WERI-Rb-1 (cell line): ENCODE measurements around the gene GMDS.

Source experiments
- DNase-seq: peaks from one replicate; pipeline ENCODE4 v3.0.0-alpha.2; 2020
- H3K27ac ChIP-seq: fragments of 250-450 bp; sonication (Bioruptor Pico); 2 replicates; pipeline ENCODE4 v1.5.1; 2020; ENCODE audit warnings: mild to moderate bottlenecking, moderate library complexity
- H3K27me3 ChIP-seq: fragments of 250-450 bp; sonication (Bioruptor Pico); 2 replicates; pipeline ENCODE4 v1.5.1; 2021; ENCODE audit warnings: mild to moderate bottlenecking, low read depth, moderate library complexity; ENCODE audit not compliant: insufficient read depth, severe bottlenecking
- H3K36me3 ChIP-seq: fragments of 250-450 bp; sonication (Bioruptor Pico); 2 replicates; pipeline ENCODE4 v1.5.1; 2020; ENCODE audit warnings: mild to moderate bottlenecking, moderate library complexity
- H3K4me3 ChIP-seq: 2 replicates; pipeline ENCODE4 v1.5.1; 2011; ENCODE audit warnings: low read depth, mild to moderate bottlenecking, control low read depth, low read length
- H3K9me3 ChIP-seq: fragments of 250-450 bp; sonication (Bioruptor Pico); 2 replicates; pipeline ENCODE4 v1.5.1; 2021; ENCODE audit warnings: mild to moderate bottlenecking, moderate library complexity; ENCODE audit not compliant: severe bottlenecking
- TF ChIP-seq, protein P1 (sequence below): IDR thresholded peaks from 2 replicates; pipeline ENCODE4 v1.5.1; 2011; ENCODE audit warnings: low read depth, mild to moderate bottlenecking, control low read depth, inconsistent platforms, low read length

The GMDS gene

DNA sequence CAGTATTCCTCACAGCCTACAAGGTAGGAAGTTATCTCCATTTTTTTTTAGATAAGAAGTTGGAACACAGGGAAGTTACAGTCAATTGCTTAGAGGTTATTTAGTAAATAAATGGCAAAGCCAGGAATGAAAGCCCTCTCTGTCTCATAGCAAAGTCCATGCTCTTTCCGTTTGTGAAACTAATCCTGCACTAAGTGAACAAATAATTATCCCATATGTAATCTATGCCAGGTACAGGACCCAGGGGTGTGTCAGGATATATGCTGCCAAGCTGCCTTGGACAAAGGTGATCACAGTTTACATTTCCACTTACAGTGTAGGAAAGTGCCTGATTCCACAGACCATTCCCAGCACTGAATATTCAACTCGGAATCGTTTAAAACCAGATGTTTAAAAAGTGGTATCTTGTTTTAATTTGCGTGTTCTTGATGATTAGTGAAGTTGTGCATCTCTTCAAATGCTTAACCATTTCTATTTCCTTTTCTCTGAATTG is 13.6 kb upstream of the GMDS start:
- Histone ChIP-seq H3K36me3 (no peaks in the 10 kb centered on the region), H3K4me3 (no peak overlapping the region), H3K27ac (no peak overlapping the region), H3K9me3 (peaks cover 2% of the 10 kb centered on the region), H3K27me3 (no peaks in the 10 kb centered on the region)
- TF ChIP-seq, protein P1, sequence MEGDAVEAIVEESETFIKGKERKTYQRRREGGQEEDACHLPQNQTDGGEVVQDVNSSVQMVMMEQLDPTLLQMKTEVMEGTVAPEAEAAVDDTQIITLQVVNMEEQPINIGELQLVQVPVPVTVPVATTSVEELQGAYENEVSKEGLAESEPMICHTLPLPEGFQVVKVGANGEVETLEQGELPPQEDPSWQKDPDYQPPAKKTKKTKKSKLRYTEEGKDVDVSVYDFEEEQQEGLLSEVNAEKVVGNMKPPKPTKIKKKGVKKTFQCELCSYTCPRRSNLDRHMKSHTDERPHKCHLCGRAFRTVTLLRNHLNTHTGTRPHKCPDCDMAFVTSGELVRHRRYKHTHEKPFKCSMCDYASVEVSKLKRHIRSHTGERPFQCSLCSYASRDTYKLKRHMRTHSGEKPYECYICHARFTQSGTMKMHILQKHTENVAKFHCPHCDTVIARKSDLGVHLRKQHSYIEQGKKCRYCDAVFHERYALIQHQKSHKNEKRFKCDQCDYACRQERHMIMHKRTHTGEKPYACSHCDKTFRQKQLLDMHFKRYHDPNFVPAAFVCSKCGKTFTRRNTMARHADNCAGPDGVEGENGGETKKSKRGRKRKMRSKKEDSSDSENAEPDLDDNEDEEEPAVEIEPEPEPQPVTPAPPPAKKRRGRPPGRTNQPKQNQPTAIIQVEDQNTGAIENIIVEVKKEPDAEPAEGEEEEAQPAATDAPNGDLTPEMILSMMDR: no peak
- no peak for DNase-seq

DNA sequence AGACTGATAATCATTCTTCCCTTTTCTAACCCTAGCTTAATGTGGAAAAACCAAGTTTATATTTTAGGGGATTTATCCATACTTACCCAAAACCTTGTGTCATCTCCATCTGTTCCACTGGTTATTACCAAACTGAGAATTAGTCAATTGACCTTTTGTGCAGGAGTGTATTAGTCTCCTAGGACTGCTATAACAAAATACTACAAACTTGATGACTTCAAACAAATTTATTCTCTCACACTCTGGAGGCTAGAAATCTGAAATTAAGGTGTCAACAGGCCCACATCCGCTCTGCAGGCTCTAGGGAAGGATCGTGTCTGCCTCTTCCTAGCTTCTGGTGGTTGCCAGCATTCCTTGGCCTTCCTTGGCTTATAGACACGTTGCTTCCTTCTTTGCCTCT is 12.7 kb upstream of the GMDS start:
- Histone ChIP-seq H3K4me3 (no peak overlapping the region), H3K9me3 (peaks cover 2% of the 10 kb centered on the region), H3K27me3 (no peaks in the 10 kb centered on the region), H3K27ac (no peak overlapping the region), H3K36me3 (no peaks in the 10 kb centered on the region)
- no peak for DNase-seq
- TF ChIP-seq, protein P1: no peak

DNA sequence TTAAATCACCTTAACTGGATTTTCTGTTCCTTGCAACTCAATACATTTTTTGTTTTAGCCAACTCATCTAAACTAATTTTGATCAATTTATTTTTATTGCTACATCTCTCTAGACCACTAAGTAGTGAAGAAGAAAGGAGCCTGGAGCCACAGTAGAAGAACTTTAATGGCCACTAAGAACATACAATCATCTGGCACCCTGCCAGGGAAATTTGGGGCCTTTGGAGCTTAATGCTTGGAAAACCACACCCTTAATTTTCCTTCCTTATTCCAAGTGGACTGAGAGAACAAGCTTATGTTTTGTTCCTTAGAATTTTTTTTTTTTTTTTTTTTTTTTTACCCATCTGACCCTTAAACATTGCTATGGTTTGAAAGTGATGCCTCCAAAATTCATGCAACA is 12.0 kb upstream of the GMDS start:
- H3K27ac ChIP-seq: no peak overlapping the region
- H3K4me3 ChIP-seq: no peak overlapping the region
- H3K36me3 ChIP-seq: no peaks in the 10 kb centered on the region
- peaks cover 2% of the 10 kb centered on the region for H3K9me3 ChIP-seq
- DNase-seq: no peak
- TF ChIP-seq, protein P1: no peak
- H3K27me3 ChIP-seq: no peaks in the 10 kb centered on the region

DNA sequence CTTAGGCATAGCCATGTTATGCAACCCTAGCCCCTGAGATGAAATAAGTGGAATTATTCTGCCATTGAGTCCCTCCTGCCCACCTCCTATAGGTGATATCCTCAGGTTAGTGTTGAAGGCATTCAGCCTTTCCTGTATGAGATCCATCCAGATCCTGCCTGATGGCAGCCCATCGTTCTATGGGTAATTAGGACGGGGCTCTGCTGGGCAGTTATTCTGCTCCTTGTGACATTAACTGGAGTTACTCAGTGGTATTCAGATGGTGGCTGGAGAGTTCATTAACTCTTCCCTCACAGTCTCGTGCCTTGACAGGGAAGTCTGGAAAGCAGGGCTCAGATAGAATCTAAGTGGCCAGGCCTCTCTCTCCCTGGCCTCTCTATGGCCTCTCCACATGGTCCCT is 9.3 kb upstream of the GMDS start:
- no peak for DNase-seq
- Histone ChIP-seq H3K27me3 (no peaks in the 10 kb centered on the region), H3K36me3 (no peaks in the 10 kb centered on the region), H3K27ac (no peak overlapping the region), H3K9me3 (peaks cover 2% of the 10 kb centered on the region), H3K4me3 (no peak overlapping the region)
- TF ChIP-seq, protein P1: no peak

DNA sequence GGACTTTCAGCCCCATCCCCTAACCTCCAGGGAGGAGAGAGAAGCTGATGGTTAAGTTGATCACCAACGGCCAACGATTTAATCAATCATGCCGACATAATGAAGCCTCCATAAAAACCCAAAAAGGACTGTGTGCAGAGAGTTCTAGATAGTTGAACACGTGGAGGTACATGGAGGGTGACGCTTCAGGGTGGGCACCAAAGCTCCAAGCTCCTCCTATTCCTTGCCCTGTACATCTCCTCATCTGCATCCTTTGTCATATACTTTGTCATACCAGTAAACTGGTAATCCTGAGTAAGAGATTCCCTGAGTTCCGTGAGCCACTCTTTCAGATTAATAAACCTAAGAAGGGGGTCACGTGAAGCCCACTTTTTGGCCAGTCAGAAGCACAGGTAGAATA is 3.7 kb upstream of the GMDS start:
- no peaks in the 10 kb centered on the region for H3K9me3 ChIP-seq
- H3K27ac ChIP-seq: no peak overlapping the region
- no peak for DNase-seq
- no peaks in the 10 kb centered on the region for H3K36me3 ChIP-seq
- no peaks in the 10 kb centered on the region for H3K27me3 ChIP-seq
- TF ChIP-seq, protein P1: no peak
- H3K4me3 ChIP-seq: no peak overlapping the region

DNA sequence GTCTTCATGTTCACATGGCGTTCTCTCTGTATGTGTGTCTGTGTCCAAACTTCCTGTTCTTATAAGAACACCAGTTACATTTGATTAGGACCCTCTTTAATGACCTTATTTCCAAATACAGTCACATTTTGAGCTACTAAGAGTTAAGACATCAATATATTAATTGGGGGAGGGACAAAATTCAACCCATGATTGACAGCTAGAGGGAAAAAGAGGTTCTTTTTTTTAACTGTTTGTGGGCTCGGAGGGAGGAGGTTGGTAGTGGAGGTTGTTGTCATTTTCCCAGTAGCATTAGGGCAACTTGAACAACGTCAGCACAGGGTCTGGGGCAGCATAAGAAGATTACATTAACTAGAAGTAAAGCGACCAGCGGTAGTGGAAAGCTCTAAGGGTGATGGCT is 2.3 kb upstream of the GMDS start:
- no peaks in the 10 kb centered on the region for H3K36me3 ChIP-seq
- DNase-seq: no peak
- no peak overlapping the region for H3K27ac ChIP-seq
- H3K4me3 ChIP-seq: no peak overlapping the region
- H3K27me3 ChIP-seq: no peaks in the 10 kb centered on the region
- TF ChIP-seq, protein P1: no peak
- no peaks in the 10 kb centered on the region for H3K9me3 ChIP-seq
